ENCODE measurements around the gene LILRA1.
"Not testable (repeated sequence)": the region's sequence is repeated elsewhere in the genome, so short reads cannot be mapped to it uniquely, and the experiment has no call there.

- TF ChIP-seq PBX3 (CRISPR knock-in tag; IDR thresholded peaks at IDR 0.05; ENCODE audit: borderline replicate concordance); HMG20B (CRISPR knock-in tag; conservative IDR thresholded peaks at IDR 0.05); NR2F2 (IDR thresholded peaks at IDR 0.05; ENCODE audit: borderline replicate concordance, low read depth); REST (IDR thresholded peaks at IDR 0.05; ENCODE audit: borderline replicate concordance in 1 of 2, low read depth in 1 of 2, low read length in 2 of 2); NCOA2 (CRISPR knock-in tag; IDR thresholded peaks at IDR 0.05); MXI1 (IDR thresholded peaks at IDR 0.05; ENCODE audit: borderline replicate concordance, low read depth, low read length); ZNF614 (CRISPR knock-in tag; IDR thresholded peaks at IDR 0.05; ENCODE audit: borderline replicate concordance); GABPA (IDR thresholded peaks at IDR 0.05; ENCODE audit: low read depth, low read length); GABPA (CRISPR knock-in tag; IDR thresholded peaks at IDR 0.05; ENCODE audit: low read depth); NFKB2 (CRISPR knock-in tag; IDR thresholded peaks at IDR 0.05; ENCODE audit: borderline replicate concordance); ETV6 (CRISPR knock-in tag; conservative IDR thresholded peaks at IDR 0.05); LCORL (IDR thresholded peaks at IDR 0.05); LCORL (CRISPR knock-in tag; IDR thresholded peaks at IDR 0.05); BRF2 (CRISPR knock-in tag; IDR thresholded peaks at IDR 0.05); EZH2 (conservative IDR thresholded peaks at IDR 0.05; ENCODE audit: low read depth, low read length); ZNF432 (CRISPR knock-in tag; IDR thresholded peaks at IDR 0.05; ENCODE audit: borderline replicate concordance): not testable (repeated sequence)
Measured at GRCh38 chr19:54593445-54593844, at the start of gene LILRA1.

Measured in HepG2 (cell line).